Heart left ventricle (tissue), 13 donors: Measurements from ENCODE around the gene FTCD.

Source experiments
- CTCF ChIP-seq, 12 donors: fragments of 200-600 bp; sonication (generic) in 4 of 12; IDR thresholded peaks; one replicate each; pipeline versions ENCODE4 v1.5.0 to v1.8.0; 2018 to 2022; ENCODE audit warnings: antibody characterized with exemption in 12 of 12, mild to moderate bottlenecking in 5 of 12
- POLR2A ChIP-seq, 2 donors: fragments of 450-650 bp; IDR thresholded peaks; one replicate each; pipeline ENCODE4 v1.6.1; 2017; ENCODE audit warnings: antibody characterized with exemption in 2 of 2, mild to moderate bottlenecking in 2 of 2, moderate library complexity in 2 of 2
- donor health status: ischemic (EF 13 %, LVEDD 7.1; RV severe dilation, severe dysfunction).
- donor health status: DM: no; HTN: yes; CAD: no.
- donor health status: DM: no; HTN: no; CAD: no.
- donor health status: ischemic (EF 25% LVEDD 6.9; RV normal size, moderate dysfunction).
- donor health status: ischemic (EF 25% LVEDD 5.7; RV mildly dilated, moderate dysfunction).
- donor health status: ischemic (EF 35%, LVEDD 5.7; RV mildly dilated, moderate dysfunction).
- donor health status: nonischemic (EF 11% LVEDD 7.7; RV severe dilation, severe dysfunction).
- donor health status: DM: yes; HTN: yes; CAD: no.
- donor health status: PGD.
- donor health status: ischemic (EF 29% LVEDD 5.4; RV normal size, mild dysfunction).
- donor health status: nonischemic (EF 23%, LVEDD 6.1; RV moderate dilation, normal function).

GRCh38 chr21:46149205-46149901, 6.0 kb downstream of the FTCD start:
- TF ChIP-seq CTCF (IDR thresholded peaks at IDR 0.05) (no peak), POLR2A (IDR thresholded peaks at IDR 0.05) (no peak)
